K562 (cell line): ENCODE measurements around the gene IL17RC. TPM values are rescaled to one million over a fixed set of nuclear protein-coding genes. Genes with fewer than 3 reads are reported as not detected.

Source experiments
- CLOCK ChIP-seq: fragments of 250-450 bp; sonication (Bioruptor Pico); IDR thresholded peaks from 2 replicates; pipeline ENCODE4 v1.4.0; 2020; ENCODE audit warnings: mild to moderate bottlenecking, moderate library complexity, borderline replicate concordance
- ELK3 ChIP-seq: fragments of 450-650 bp; formaldehyde crosslinking; IDR thresholded peaks from 2 replicates; pipeline ENCODE4 v1.4.0; 2020; ENCODE audit warnings: mild to moderate bottlenecking
- MXI1 ChIP-seq: IDR thresholded peaks from 2 replicates; pipeline ENCODE4 v1.6.1; 2011; ENCODE audit warnings: low read depth, mild to moderate bottlenecking, improper control_type of control experiment, low read length
- POLR2AphosphoS2 ChIP-seq: IDR thresholded peaks from 2 replicates; pipeline ENCODE4 v1.6.1; 2012; ENCODE audit warnings: low read length, improper control_type of control experiment
- PURB ChIP-seq: sonication (generic); formaldehyde crosslinking; IDR thresholded peaks from 2 replicates; pipeline ENCODE4 v1.9.0; 2021; ENCODE audit warnings: low read depth, mild to moderate bottlenecking, missing genetic modification reagents
- SIN3B ChIP-seq: fragments of 450-650 bp; IDR thresholded peaks from 2 replicates; pipeline ENCODE4 v1.6.1; 2017; ENCODE audit warnings: low read depth, mild to moderate bottlenecking, moderate library complexity
- TBL1XR1 ChIP-seq, 2 experiments: IDR thresholded peaks; 2 replicates each; pipeline ENCODE4 v1.6.1; 2012; ENCODE audit warnings: improper control_type of control experiment in 2 of 2, low read length in 2 of 2, mild to moderate bottlenecking in 1 of 2
- ZC3H8 ChIP-seq: fragments of 450-650 bp; IDR thresholded peaks from 2 replicates; pipeline ENCODE4 v1.6.1; 2017
- ZEB2 ChIP-seq: fragments of 450-650 bp; IDR thresholded peaks from 2 replicates; pipeline ENCODE4 v1.6.1; 2016
- ZNF134 ChIP-seq: fragments of 250-450 bp; sonication (Bioruptor Pico); conservative IDR thresholded peaks from 2 replicates; pipeline ENCODE4 v1.4.0; 2020
- ZNF347 ChIP-seq: fragments of 450-650 bp; formaldehyde crosslinking; IDR thresholded peaks from 2 replicates; pipeline ENCODE4 v1.4.0; 2020; ENCODE audit warnings: low read depth, mild to moderate bottlenecking, moderate library complexity
- ZNF431 ChIP-seq: sonication (generic); formaldehyde crosslinking; IDR thresholded peaks from 2 replicates; pipeline ENCODE4 v1.8.0; 2022; ENCODE audit warnings: mild to moderate bottlenecking, missing genetic modification reagents
- polyA plus RNA-seq, 8 experiments: library from polyadenylated mRNA; depleted of rRNA in 4 of 8; stranded (reverse) in 5 of 8; unstranded in 3 of 8; fragments of >200 nt; fragmentation: Nextera tagmentation in 2 of 8; fragmentation: Illumina TruSeq in 1 of 8; extraction: Ambion mirVana in 2 of 8; extraction: Trizol in 1 of 8; gene quantifications; 2 replicates each; pipeline versions ENCODE4 v1.2.1 to v1.2.3, GENCODE V29; 2011 to 2014; ENCODE audit warnings: inconsistent platforms in 1 of 8, missing spikeins in 1 of 8
- total RNA-seq, 7 experiments: library from RNA; depleted of rRNA in 6 of 7; stranded (reverse); fragments of >200 nt in 6 of 7; fragmentation: Illumina TruSeq in 2 of 7; extraction: Trizol in 2 of 7; gene quantifications; 2 replicates each; pipeline versions ENCODE4 v1.2.1 to v1.2.3, GENCODE V29; 2011 to 2021; ENCODE audit warnings: low replicate concordance in 1 of 7
- TF ChIP-seq, protein P1 (sequence below): fragments of 450-650 bp; IDR thresholded peaks from 2 replicates; pipeline ENCODE4 v1.6.1; 2016; ENCODE audit warnings: missing biosample characterization, missing genetic modification characterization
- TF ChIP-seq, protein P2 (sequence below): fragments of 250-450 bp; sonication (Bioruptor Pico); IDR thresholded peaks from 2 replicates; pipeline ENCODE4 v1.5.0; 2021; ENCODE audit warnings: mild to moderate bottlenecking, borderline replicate concordance
- TF ChIP-seq, protein P3 (sequence below): fragments of 450-650 bp; IDR thresholded peaks from 2 replicates; pipeline ENCODE4 v1.6.1; 2017; ENCODE audit warnings: mild to moderate bottlenecking, moderate library complexity
- TF ChIP-seq, protein P4 (sequence below): sonication (generic); formaldehyde crosslinking; IDR thresholded peaks from 2 replicates; pipeline ENCODE4 v1.8.0; 2022; ENCODE audit warnings: mild to moderate bottlenecking, missing genetic modification reagents

IL17RC gene
- total and polyA plus RNA-seq, 9 of the 15 experiments (the other 6 are each of a cell fraction or from before 2014, with no cell fraction given) = 0.15 to 11.4 (median 7.1) TPM; not detected in 1

- TF ChIP-seq POLR2AphosphoS2 = no peak; the same call in 1 of the 2 replicates
- TF ChIP-seq ELK3 (CRISPR knock-in tag) = no peak
- TF ChIP-seq, protein P1, sequence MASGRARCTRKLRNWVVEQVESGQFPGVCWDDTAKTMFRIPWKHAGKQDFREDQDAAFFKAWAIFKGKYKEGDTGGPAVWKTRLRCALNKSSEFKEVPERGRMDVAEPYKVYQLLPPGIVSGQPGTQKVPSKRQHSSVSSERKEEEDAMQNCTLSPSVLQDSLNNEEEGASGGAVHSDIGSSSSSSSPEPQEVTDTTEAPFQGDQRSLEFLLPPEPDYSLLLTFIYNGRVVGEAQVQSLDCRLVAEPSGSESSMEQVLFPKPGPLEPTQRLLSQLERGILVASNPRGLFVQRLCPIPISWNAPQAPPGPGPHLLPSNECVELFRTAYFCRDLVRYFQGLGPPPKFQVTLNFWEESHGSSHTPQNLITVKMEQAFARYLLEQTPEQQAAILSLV (tag) = 0 out of 2 replicates have a peak, but pooled peaks have one; percentile 30
- TF ChIP-seq ZNF134 (CRISPR knock-in tag) = 0 out of 2 replicates have a peak, but pooled peaks have one; percentile 24
- TF ChIP-seq ZC3H8 = no peak
- 0 out of 2 replicates have a peak, but pooled peaks have one; percentile 11 for TF ChIP-seq ZNF347 (CRISPR knock-in tag)
- TF ChIP-seq, protein P2, sequence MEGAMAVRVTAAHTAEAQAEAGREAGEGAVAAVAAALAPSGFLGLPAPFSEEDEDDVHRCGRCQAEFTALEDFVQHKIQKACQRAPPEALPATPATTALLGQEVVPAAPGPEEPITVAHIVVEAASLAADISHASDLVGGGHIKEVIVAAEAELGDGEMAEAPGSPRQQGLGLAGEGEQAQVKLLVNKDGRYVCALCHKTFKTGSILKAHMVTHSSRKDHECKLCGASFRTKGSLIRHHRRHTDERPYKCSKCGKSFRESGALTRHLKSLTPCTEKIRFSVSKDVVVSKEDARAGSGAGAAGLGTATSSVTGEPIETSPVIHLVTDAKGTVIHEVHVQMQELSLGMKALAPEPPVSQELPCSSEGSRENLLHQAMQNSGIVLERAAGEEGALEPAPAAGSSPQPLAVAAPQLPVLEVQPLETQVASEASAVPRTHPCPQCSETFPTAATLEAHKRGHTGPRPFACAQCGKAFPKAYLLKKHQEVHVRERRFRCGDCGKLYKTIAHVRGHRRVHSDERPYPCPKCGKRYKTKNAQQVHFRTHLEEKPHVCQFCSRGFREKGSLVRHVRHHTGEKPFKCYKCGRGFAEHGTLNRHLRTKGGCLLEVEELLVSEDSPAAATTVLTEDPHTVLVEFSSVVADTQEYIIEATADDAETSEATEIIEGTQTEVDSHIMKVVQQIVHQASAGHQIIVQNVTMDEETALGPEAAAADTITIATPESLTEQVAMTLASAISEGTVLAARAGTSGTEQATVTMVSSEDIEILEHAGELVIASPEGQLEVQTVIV (CRISPR knock-in tag) = 0 out of 2 replicates have a peak, but pooled peaks have one; percentile 67
- TF ChIP-seq, protein P3, sequence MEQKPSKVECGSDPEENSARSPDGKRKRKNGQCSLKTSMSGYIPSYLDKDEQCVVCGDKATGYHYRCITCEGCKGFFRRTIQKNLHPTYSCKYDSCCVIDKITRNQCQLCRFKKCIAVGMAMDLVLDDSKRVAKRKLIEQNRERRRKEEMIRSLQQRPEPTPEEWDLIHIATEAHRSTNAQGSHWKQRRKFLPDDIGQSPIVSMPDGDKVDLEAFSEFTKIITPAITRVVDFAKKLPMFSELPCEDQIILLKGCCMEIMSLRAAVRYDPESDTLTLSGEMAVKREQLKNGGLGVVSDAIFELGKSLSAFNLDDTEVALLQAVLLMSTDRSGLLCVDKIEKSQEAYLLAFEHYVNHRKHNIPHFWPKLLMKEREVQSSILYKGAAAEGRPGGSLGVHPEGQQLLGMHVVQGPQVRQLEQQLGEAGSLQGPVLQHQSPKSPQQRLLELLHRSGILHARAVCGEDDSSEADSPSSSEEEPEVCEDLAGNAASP = no peak
- no peak for TF ChIP-seq ZNF431 (CRISPR knock-in tag)
- no peak for TF ChIP-seq PURB (CRISPR knock-in tag)
- TF ChIP-seq, protein P4, sequence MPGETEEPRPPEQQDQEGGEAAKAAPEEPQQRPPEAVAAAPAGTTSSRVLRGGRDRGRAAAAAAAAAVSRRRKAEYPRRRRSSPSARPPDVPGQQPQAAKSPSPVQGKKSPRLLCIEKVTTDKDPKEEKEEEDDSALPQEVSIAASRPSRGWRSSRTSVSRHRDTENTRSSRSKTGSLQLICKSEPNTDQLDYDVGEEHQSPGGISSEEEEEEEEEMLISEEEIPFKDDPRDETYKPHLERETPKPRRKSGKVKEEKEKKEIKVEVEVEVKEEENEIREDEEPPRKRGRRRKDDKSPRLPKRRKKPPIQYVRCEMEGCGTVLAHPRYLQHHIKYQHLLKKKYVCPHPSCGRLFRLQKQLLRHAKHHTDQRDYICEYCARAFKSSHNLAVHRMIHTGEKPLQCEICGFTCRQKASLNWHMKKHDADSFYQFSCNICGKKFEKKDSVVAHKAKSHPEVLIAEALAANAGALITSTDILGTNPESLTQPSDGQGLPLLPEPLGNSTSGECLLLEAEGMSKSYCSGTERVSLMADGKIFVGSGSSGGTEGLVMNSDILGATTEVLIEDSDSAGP (CRISPR knock-in tag) = no peak
- no peak; the same call in 1 of the 2 replicates for TF ChIP-seq CLOCK (CRISPR knock-in tag)
- TF ChIP-seq ZEB2 = peak; percentile 49; the same call in 1 of the 2 replicates
- peak in 1 of 2 experiments; percentile 90; a peak in 3 of 4 replicates for TF ChIP-seq TBL1XR1 (IDR thresholded peaks at IDR 0.05; ENCODE audit: low read length in 2 of 2)
- no peak for TF ChIP-seq SIN3B
- no peak; the same call in 1 of the 2 replicates for TF ChIP-seq MXI1
Measured at GRCh38 chr3:9976721-9977709, 60.1 kb downstream of the IL17RC start (continued).
